Activated naive CD4-positive, alpha-beta T cell treated with anti-CD3 and anti-CD28 coated beads for 36 hours (primary cell): ENCODE measurements around the gene DMPK. TPM values are rescaled to one million over a fixed set of nuclear protein-coding genes. Genes with fewer than 3 reads are reported as not detected.

Source experiments
- CTCF ChIA-PET: fragments of 350-600 bp; sonication (Branson Sonifier 250); formaldehyde crosslinking; loops from one replicate; lab custom pipeline; 2021; ENCODE audit warnings: antibody characterized with exemption; lab: Charles Lee
- DNase-seq: peaks from one replicate; pipeline ENCODE4 v3.0.0-alpha.2; 2020
- H3K27ac Mint-ChIP-seq: one replicate; pipeline ENCODE4 v1.8.0; 2021; ENCODE audit warnings: mild to moderate bottlenecking, mixed read lengths
- H3K27me3 Mint-ChIP-seq: one replicate; pipeline ENCODE4 v1.8.0; 2021; ENCODE audit warnings: low read depth, mixed read lengths
- H3K36me3 Mint-ChIP-seq: one replicate; pipeline ENCODE4 v1.8.0; 2021; ENCODE audit warnings: low read depth, mixed read lengths
- H3K4me1 Mint-ChIP-seq: one replicate; pipeline ENCODE4 v1.8.0; 2021; ENCODE audit warnings: low read depth, mixed read lengths
- H3K4me3 Mint-ChIP-seq: one replicate; pipeline ENCODE4 v1.8.0; 2021; ENCODE audit warnings: mild to moderate bottlenecking, moderate library complexity, mixed read lengths
- H3K9me3 Mint-ChIP-seq: one replicate; pipeline ENCODE4 v1.8.0; 2021; ENCODE audit warnings: mixed read lengths
- intact Hi-C: fragments of 100-400 bp; cut with micrococcal nuclease; formaldehyde crosslinking; loops from one replicate; pipeline ENCODE4 v1.15.1; 2023
- total RNA-seq, 2 experiments: library from RNA; stranded (reverse); gene quantifications; one replicate each; pipeline ENCODE4 v1.2.3, GENCODE V29; 2021

Gene DMPK
- 1 to 10 TPM; 6.1 TPM for total RNA-seq

DNA sequence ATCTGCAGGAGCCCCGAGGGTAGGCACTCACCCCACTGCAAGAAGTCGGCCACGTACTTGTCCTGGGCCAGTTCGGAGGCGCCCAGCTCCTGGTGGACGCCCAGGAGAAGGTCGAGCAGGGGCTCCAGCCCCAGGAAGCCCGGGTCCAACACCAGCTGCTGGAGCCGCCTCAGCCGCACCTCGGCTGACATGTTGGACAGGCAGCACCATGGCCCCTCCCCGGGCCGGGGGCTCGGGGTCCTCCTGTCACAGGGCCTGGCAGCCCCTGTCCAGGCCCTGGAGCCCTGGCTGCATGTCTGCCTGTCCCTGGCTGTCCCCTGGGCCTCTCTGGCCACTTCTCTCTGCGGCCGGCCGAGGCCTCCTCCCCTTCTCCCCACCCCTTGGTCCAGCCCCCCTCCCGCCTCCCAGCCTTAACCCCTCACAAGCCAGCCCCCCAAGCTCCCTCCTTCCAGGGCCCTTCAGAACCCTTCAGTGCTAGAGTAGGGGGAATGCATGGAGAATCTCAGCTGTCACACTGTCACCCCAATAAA, at the start of gene DMPK:
Gene DMPK (minus strand): TSS at position 329 of the 530 bp plus-strand sequence. CDS start 138 bp downstream, at position 191.
- intact Hi-C loops: no loop called here
- DNase-seq: no peak
- Mint-ChIP-seq H3K4me3 (no peak within 1 kb of the TSS), H3K9me3 (no peaks in the 10 kb centered on the region), H3K27ac (no peak within 1 kb of the TSS), H3K36me3 (peaks cover 13% of the 10 kb centered on the region), H3K27me3 (peaks cover 26% of the 10 kb centered on the region), H3K4me1 (peaks cover 13% of the 10 kb centered on the region)
- CTCF ChIA-PET: interaction anchor here (1.1 to 1.5 kb wide), 3 partner anchors 12 to 35 kb away, joined by 3 read pairs; no protein-coding TSS in a partner anchor

- H3K4me1 Mint-ChIP-seq: peaks cover 2% of the 10 kb centered on the region
- no peak for DNase-seq
- H3K36me3 Mint-ChIP-seq: peaks cover 47% of the 10 kb centered on the region
- no peaks in the 10 kb centered on the region for H3K27me3 Mint-ChIP-seq
- CTCF ChIA-PET: no interaction called here
- intact Hi-C loops: no loop called here
- H3K4me3 Mint-ChIP-seq: no peak overlapping the region
- H3K27ac Mint-ChIP-seq: no peak overlapping the region
- no peaks in the 10 kb centered on the region for H3K9me3 Mint-ChIP-seq
Observed at GRCh38 chr19:45828945-45829344, 46.7 kb upstream of the DMPK start.

GRCh38 chr19:45828523-45828922, 46.2 kb upstream of the DMPK start:
- H3K4me1 Mint-ChIP-seq: peaks cover 2% of the 10 kb centered on the region
- CTCF ChIA-PET: interaction anchor here (1.6 kb wide), 1 partner anchor 15 kb away, joined by 4 read pairs; no protein-coding TSS in a partner anchor
- no peaks in the 10 kb centered on the region for H3K9me3 Mint-ChIP-seq
- no peaks in the 10 kb centered on the region for H3K27me3 Mint-ChIP-seq
- intact Hi-C loops: no loop called here
- H3K4me3 Mint-ChIP-seq: no peak overlapping the region
- H3K36me3 Mint-ChIP-seq: peaks cover 47% of the 10 kb centered on the region
- peak overlapping the region; percentile 21 for H3K27ac Mint-ChIP-seq
- DNase-seq: no peak

- peaks cover 2% of the 10 kb centered on the region for H3K4me1 Mint-ChIP-seq
- H3K27ac Mint-ChIP-seq: no peak overlapping the region
- H3K9me3 Mint-ChIP-seq: no peaks in the 10 kb centered on the region
- no peak for DNase-seq
- intact Hi-C loops: no loop called here
- peaks cover 48% of the 10 kb centered on the region for H3K36me3 Mint-ChIP-seq
- CTCF ChIA-PET: interaction anchor here (0.8 to 1.6 kb wide), 2 partner anchors 11 to 14 kb away, joined by 3 to 4 read pairs; no protein-coding TSS in a partner anchor
- no peak overlapping the region for H3K4me3 Mint-ChIP-seq
- H3K27me3 Mint-ChIP-seq: no peaks in the 10 kb centered on the region
Observed at GRCh38 chr19:45827459-45828093, 45.3 kb upstream of the DMPK start.

GRCh38 chr19:45826934-45827333, 44.6 kb upstream of the DMPK start:
- peaks cover 2% of the 10 kb centered on the region for H3K4me1 Mint-ChIP-seq

GRCh38 chr19:45825917-45826893, 43.9 kb upstream of the DMPK start:
- H3K36me3 Mint-ChIP-seq: peaks cover 43% of the 10 kb centered on the region
- CTCF ChIA-PET: interaction anchor here (0.7 kb wide), 1 partner anchor 12 kb away, joined by 3 read pairs; no protein-coding TSS in a partner anchor
- no peaks in the 10 kb centered on the region for H3K9me3 Mint-ChIP-seq
- no peaks in the 10 kb centered on the region for H3K27me3 Mint-ChIP-seq
- intact Hi-C loops: no loop called here
- peaks cover 4% of the 10 kb centered on the region for H3K4me1 Mint-ChIP-seq
- no peak overlapping the region for H3K4me3 Mint-ChIP-seq
- DNase-seq: no peak
- H3K27ac Mint-ChIP-seq: no peak overlapping the region

More at GRCh38 chr19:45826934-45827333, 44.6 kb upstream of the DMPK start:
- CTCF ChIA-PET: interaction anchor here (1.6 kb wide), 1 partner anchor 14 kb away, joined by 4 read pairs; no protein-coding TSS in a partner anchor
- no peak overlapping the region for H3K27ac Mint-ChIP-seq
- intact Hi-C loops: no loop called here
- no peak for DNase-seq
- no peaks in the 10 kb centered on the region for H3K27me3 Mint-ChIP-seq
- peaks cover 44% of the 10 kb centered on the region for H3K36me3 Mint-ChIP-seq
- H3K9me3 Mint-ChIP-seq: no peaks in the 10 kb centered on the region
- no peak overlapping the region for H3K4me3 Mint-ChIP-seq

DNA sequence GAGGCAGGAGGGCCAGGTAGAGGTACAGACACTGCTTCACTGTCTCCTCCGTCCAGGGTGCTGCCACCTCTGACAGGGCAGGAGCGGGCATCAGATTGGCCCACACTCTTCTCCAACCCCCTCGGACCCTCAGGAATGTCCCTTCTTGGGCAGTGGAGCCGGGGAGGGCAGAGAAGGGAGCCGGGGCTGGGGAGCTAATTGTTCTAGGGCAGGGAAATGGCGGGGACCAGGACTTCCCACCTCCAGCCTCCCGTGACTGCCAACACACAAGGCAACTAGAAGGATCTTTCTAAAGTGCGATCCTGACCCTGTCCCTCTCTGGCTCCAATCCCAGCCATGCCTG, 42.9 kb upstream of the DMPK start:
- Mint-ChIP-seq H3K36me3 (peaks cover 40% of the 10 kb centered on the region), H3K9me3 (no peaks in the 10 kb centered on the region), H3K27me3 (no peaks in the 10 kb centered on the region), H3K4me1 (peaks cover 5% of the 10 kb centered on the region), H3K27ac (no peak overlapping the region), H3K4me3 (no peak overlapping the region)
- intact Hi-C loops: no loop called here
- DNase-seq: no peak
- CTCF ChIA-PET: no interaction called here

DNA sequence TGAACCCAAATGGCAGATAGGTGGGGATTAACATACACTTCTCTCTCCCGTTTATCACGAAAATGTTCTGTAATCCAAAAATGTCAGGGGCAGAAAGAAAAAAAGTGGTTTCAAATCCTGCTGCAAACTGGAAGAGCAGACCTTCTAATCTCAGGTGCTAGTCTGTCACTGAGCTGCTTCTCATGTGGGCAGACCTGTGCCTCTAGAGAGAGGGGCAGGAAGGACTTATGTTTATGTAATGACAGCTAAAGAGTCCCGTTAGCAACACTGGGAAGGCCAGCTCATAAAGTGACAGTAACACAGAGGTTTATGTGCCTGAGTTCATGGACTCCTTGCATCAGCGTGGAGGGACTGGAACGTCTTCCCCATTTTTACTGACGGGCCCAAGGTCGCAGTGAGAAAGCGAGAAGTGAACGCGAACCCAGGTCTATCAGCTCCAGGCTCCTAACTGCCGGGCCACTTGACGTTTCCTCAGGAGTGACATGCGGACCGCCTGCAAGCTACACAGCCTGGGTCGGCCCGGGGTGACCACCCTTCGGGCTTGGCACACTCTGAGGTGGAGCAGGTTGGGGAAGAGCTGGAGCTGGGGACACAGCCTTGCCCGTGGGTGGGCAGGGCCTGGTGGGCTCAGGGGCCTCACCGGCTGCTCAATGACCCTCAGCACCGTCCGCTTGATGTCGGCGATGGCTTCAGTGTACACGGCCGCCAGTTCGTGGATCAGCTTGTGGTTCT, 42.4 kb upstream of the DMPK start:
- DNase-seq: no peak
- Mint-ChIP-seq H3K9me3 (no peaks in the 10 kb centered on the region), H3K27me3 (no peaks in the 10 kb centered on the region), H3K27ac (peak overlapping the region; percentile 4), H3K36me3 (peaks cover 36% of the 10 kb centered on the region), H3K4me1 (peaks cover 5% of the 10 kb centered on the region), H3K4me3 (no peak overlapping the region)
- intact Hi-C loops: no loop called here
- CTCF ChIA-PET: interaction anchor here (0.8 to 1.0 kb wide), 2 partner anchors 11 to 58 kb away, joined by 3 read pairs; no protein-coding TSS in a partner anchor

DNA sequence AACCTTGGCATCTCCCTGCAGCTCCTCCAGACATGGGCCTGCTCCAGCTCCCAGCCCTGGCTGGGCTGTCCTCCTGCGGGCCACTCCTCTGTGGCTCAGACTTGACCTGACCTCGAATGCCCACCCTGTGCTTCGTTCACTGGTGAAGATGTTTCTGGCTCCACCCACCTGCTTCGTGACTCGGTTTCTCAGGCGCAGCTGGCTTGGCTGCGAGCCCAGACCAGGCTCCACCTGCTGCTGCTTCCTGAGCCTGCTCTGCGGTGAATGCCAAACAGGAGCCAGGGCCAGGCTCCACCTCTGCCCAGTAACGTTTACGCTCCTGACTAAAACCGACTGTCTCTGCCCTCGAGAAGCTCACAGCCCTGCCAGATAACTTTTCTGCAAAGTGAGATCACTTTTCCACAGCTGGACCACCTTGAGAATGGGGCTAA, 41.8 kb upstream of the DMPK start:
- CTCF ChIA-PET: interaction anchor here (0.8 to 1.0 kb wide), 2 partner anchors 11 to 59 kb away, joined by 3 read pairs; no protein-coding TSS in a partner anchor
- no peak overlapping the region for H3K4me3 Mint-ChIP-seq
- intact Hi-C loops: no loop called here
- no peaks in the 10 kb centered on the region for H3K9me3 Mint-ChIP-seq
- H3K4me1 Mint-ChIP-seq: peaks cover 5% of the 10 kb centered on the region
- no peak for DNase-seq
- H3K27ac Mint-ChIP-seq: no peak overlapping the region
- H3K27me3 Mint-ChIP-seq: no peaks in the 10 kb centered on the region
- peaks cover 31% of the 10 kb centered on the region for H3K36me3 Mint-ChIP-seq

DNA sequence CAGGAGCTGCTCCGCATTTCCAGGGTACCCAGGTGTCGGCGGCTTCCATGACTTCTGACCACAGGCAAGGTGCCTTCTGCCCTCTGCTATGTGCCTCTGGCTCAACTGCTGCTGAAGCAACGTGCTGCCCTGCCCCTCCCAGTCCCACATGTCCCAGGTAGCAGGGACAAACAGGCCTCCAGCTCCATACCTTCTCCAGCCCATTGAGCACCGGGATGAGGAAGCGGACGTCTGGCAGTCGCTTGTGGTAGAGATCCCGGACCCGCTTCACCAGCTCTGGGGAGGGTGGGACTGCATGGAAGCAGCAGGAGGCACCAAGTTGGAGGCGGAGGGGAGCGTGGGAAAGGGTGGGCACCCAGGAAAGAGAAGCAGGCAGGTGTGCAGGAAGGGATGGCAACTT, 40.9 kb upstream of the DMPK start:
- DNase-seq: no peak
- intact Hi-C loops: no loop called here
- Mint-ChIP-seq H3K9me3 (no peaks in the 10 kb centered on the region), H3K4me1 (peaks cover 5% of the 10 kb centered on the region), H3K27ac (no peak overlapping the region), H3K4me3 (no peak overlapping the region), H3K36me3 (peaks cover 25% of the 10 kb centered on the region), H3K27me3 (no peaks in the 10 kb centered on the region)
- CTCF ChIA-PET: interaction anchor here (0.9 kb wide), 1 partner anchor 60 kb away, joined by 5 read pairs; no protein-coding TSS in a partner anchor

DNA sequence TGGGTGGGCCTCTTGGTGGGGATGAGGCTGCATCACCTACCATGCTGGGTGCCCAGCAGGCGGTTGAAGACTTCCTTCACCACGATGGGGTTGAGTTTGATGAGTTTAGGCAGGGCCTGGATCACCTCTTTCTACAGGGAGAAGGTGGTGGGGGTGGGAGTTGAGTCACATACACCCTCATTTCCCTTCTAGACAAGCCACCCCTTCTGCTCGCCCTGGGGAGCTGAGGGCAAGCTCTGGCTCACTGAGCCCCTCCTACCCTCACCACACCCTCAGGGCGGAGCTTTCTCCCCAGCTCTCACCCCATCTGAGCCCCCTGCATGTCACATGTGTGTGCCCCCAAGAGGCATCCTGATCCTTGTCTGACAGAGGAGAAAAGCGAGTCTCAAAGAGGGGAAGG, 40.4 kb upstream of the DMPK start:
- no peak overlapping the region for H3K4me3 Mint-ChIP-seq
- no peak for DNase-seq
- no peak overlapping the region for H3K27ac Mint-ChIP-seq
- CTCF ChIA-PET: interaction anchor here (0.9 kb wide), 2 partner anchors 9 to 60 kb away, joined by 3 to 5 read pairs; no protein-coding TSS in a partner anchor
- intact Hi-C loops: no loop called here
- no peaks in the 10 kb centered on the region for H3K9me3 Mint-ChIP-seq
- peaks cover 5% of the 10 kb centered on the region for H3K4me1 Mint-ChIP-seq
- H3K27me3 Mint-ChIP-seq: no peaks in the 10 kb centered on the region
- H3K36me3 Mint-ChIP-seq: peaks cover 22% of the 10 kb centered on the region
